Tibial nerve (tissue), 3 donors: ENCODE data around the gene NUDT16.

Experiments used
- POLR2A ChIP-seq, 2 donors: fragments of 450-650 bp; IDR thresholded peaks; one replicate each; pipeline ENCODE4 v1.6.1; 2017; ENCODE audit warnings: antibody characterized with exemption in 2 of 2, mild to moderate bottlenecking in 2 of 2, moderate library complexity in 2 of 2
- TF ChIP-seq, protein P1 (sequence below), 5 experiments: fragments of 200-600 bp in 3 of 5; fragments of 450-650 bp in 2 of 5; sonication (generic) in 3 of 5; IDR thresholded peaks; one replicate each; pipeline ENCODE4 v1.5.1; 2016 to 2019; ENCODE audit warnings: antibody characterized with exemption in 5 of 5, mild to moderate bottlenecking in 3 of 5, moderate library complexity in 2 of 5

DNA sequence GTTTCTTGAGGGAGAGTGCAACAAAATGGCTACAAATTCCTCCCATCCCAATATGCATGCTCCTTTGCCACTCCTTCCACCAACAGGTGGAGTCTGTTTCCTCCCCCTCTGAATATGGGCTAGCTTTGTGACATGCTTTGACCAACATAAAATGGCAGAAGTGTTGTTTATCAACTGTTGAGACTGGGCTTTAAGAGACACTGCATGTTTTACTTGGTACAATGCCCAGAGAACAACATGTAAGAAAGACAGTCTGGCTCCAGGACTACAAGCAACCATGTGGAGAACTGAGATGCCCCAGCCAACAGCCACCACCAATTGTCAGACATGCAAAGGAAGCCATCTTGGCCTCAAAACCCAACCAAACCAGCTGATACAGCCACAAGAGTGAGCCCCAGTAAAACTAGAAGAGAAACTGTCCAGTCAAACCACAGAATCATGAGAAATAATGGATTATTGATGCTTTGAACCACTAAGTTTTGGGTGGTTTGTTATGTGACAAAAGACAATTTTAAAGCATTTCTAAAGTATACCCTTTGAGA is 40.5 kb downstream of the NUDT16 start:
- TF ChIP-seq, protein P1, sequence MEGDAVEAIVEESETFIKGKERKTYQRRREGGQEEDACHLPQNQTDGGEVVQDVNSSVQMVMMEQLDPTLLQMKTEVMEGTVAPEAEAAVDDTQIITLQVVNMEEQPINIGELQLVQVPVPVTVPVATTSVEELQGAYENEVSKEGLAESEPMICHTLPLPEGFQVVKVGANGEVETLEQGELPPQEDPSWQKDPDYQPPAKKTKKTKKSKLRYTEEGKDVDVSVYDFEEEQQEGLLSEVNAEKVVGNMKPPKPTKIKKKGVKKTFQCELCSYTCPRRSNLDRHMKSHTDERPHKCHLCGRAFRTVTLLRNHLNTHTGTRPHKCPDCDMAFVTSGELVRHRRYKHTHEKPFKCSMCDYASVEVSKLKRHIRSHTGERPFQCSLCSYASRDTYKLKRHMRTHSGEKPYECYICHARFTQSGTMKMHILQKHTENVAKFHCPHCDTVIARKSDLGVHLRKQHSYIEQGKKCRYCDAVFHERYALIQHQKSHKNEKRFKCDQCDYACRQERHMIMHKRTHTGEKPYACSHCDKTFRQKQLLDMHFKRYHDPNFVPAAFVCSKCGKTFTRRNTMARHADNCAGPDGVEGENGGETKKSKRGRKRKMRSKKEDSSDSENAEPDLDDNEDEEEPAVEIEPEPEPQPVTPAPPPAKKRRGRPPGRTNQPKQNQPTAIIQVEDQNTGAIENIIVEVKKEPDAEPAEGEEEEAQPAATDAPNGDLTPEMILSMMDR (IDR thresholded peaks at IDR 0.05), result no peak
- no peak for TF ChIP-seq POLR2A (IDR thresholded peaks at IDR 0.05)
